ENCODE data around the gene C4orf50.

C4orf50 gene

DNA sequence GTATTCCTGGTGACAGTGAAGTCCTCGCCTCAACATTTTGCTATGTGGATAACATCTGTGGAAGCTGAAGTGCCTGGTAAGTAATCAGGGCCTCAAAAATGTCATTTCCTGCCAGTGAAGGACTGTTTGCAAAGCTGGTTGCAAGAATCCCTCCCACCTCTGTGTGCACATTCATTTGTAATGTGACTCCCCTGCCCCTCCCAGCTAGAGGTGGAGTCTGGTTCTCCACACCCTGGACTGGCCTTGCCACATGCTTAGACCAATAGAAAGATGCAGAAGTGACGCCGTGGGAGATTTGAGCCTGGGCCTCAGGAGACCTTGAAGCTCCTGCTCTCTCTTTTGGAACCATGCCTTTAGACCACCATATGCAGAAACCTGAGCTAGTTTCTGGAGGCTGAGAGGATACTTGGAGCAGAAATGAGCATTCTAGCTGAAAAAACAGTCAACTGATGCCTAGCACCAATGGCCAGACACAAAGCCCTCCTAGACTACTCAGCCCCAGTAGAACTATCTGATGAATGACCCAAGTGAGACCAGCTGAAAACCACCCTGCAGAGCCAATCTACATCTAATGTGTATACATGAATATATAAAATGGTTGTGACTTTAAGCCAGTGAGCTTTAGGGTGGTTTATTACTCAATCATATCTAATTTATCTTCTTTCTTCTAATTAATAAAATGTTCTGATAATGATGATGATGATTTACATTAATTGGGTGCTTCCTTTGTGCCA lies 77.6 kb downstream of the C4orf50 start:
- no peak for DNase-seq

DNA sequence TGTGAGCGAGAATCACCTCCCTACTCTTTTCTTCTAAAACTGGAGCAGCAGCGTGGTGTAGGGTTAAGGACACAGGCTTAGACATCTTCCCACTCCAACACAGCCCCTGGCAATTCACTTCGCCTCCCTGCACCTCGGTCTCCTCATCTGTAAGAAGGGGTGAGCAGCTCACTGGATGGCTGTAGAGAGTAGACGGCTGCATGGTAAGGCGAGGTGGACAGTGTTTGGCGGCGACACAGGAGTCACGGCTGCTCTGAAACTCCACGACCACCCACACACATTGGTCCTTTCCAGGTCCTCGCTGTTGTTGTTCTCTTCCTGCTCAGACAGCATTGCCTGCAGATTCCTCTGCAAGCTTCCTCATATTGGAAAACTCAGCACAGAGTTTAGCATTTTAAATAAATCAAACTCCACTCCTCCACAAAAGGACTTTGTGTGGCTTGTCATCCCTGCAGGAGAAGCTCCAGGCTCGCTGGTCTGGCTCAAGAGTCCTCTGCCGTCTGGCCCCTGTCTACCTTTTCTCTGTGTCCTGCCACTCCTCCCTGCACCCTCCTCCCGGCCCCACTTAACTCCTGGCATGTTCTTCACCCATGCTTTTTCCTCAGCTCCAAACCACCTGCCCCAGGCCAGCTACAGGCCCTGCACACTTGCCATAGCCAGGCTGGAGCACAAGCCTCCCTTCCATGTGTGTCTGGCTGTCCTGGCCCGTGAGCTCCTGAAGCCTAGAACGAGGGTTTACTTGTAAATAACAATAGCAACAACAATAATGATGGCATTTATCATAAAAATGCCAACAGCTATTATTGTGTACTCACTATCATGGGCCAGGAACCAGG lies 84.0 kb downstream of the C4orf50 start:
- DNase-seq = no peak

DNA sequence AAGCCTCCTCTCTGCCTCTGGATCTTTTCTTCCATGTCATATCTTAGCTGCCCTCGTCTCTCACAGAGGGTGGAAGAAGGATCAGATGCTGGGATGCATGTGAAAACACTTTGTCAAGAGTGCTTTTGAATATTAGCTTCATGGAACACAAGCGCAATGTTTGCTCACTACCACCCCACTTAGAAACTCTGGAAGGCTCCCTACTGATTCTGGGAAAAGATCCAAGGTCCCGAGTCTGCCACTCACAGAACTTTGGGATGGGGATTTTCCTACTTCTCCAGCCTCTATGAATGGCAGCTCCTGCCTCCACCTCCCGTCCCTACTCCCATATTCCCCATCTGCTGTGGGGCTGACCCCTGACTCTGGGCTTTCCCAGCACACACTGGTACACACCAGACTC lies 85.1 kb downstream of the C4orf50 start:
- no peak for DNase-seq

DNA sequence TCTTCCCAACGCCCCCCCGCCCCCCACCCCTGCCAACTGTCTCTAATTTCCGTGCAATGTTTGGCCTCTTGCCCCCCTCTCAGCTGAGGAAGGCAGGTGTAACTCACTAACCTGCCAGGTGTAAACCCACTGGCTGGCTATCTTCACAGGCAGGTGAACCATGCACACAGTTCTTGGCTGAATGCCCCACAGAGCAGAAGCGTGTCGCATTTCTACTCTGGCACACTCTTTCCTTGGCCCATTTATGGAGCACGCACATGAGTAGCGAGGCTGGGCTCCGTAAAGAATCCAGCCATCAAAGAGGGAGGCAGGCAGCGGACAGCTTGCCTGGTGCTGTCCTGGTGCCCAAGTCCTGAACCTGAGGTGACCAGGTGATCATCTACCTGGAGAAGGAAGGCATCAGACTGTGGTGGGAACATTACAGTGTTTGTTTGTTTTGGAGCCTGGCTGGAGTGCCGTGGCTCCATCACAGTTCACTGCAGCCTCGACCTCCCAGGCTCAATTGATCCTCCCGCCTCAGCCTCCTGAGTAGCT lies 86.1 kb downstream of the C4orf50 start:
- DNase-seq = no peak

DNA sequence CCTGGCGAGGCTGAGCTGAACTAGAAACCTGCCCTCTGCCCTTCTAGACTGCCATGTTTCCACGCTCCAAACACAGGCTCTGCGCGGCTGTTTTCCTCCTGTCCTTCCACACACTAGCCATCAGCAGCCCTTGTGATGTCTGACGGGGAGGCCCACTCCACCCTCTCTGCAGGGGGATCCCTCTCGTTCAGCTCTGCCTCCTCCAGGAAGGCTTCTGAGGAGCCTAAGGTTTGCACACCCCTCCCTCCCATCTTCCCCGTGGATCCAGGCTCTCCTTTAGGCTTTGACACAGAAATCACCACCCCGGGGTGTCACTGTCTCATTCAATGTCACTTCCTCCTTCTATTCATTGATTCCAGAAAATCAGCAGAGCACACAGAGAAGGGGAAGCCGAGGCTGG lies 86.7 kb downstream of the C4orf50 start:
- DNase-seq = no peak

DNA sequence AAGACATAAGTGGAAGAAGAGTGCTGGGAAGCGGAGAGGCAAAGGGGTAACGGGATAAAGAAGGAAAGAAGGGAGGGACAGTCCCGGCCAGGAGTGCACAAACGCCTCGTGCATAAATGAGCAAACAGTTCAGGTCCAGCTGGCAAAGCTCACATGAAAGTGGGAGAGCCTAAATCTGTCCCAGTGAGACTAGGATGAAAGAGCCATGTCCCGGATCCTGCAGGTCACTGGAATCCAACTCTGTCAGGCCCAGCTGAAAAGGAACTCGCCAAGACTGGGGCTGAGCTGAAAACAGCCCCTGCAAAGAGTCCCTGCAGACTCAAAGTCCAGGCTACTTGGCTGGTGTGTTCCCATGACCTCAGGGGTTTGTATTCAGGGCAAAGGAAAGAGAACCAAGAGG lies 87.4 kb downstream of the C4orf50 start:
- DNase-seq = no peak

DNA sequence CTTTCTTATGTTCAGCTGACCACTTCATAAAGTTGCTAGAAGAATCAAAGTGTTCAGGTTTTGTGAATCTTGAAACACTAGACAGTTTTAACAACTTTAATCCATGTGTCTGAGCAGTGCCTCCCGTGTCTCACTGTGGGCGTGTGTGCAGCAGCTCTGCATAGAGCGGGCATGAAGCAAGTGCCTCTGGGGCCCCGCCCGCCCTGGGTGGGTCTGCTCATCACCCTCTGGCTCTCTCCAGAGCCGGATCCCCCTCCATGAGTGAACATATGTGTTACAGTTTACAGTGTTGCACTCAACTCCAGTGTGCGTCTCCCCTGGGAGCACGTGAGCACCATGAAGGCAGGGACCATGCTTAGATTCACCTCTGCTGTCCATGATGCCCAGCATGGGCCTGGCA lies 87.8 kb downstream of the C4orf50 start:
- DNase-seq = no peak

DNA sequence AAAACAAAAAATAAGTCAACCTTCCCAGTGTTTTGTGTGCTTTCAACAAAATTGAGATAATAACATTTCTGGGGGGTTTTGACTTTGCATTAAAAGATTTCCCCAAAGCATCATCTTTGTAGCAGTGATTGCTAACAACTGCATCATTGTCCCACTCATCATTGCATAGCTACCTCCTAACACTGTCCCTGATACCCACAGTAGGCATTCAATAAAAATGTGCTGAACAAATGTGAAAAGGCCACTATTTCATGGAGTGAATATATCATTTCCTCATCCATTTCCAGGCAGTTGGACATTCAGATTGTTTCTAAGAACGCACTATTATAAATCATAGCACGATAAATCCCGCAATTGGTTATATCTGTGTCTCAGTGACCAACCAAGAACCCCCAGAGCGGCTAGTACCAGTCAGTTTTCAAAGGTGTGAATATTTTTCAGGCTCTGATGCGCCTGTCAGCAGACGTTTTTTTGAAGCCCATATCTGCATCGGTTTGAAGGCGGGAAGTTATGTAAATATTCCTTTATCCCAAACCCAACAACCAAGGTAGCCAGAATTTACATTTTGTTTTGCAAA lies 89.3 kb downstream of the C4orf50 start:
- no peak for DNase-seq

DNA sequence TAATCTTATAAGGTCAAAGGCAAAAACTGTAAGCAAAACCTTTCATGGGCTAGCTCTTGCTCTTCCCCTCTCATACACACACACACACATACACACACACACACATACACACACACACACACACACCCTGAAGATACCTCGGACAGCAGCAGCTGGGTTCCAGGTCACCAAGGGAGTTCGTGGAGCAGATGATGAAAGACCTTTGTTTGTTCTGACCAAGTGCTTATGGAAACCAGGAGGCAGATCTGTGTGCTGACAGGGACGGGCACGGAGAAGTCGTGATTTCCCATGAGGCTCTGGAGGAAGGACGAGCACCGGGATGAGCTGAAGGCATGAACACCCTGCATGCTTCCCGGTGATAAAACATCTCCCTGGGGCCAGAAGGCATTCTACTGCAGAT lies 90.0 kb downstream of the C4orf50 start:
- DNase-seq = no peak

DNA sequence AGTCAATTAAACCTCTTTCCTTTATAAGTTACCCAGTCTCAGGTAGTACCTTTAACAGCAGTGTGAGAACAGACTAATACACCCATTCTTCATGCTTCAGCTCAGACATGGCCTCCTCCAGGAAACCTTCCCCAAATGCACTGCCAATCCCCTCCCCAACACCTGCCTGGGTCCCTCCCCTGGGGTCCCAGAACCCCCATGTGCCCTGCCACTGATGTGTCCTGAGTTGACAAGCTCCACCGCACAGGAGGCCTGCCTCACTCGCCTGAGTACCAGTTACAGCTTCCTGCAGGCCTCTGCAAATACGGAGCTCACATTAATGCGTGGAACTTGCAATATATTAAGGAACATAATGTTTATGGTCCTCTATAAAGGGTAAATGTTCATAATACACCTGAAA lies 90.5 kb downstream of the C4orf50 start:
- no peak for DNase-seq

DNA sequence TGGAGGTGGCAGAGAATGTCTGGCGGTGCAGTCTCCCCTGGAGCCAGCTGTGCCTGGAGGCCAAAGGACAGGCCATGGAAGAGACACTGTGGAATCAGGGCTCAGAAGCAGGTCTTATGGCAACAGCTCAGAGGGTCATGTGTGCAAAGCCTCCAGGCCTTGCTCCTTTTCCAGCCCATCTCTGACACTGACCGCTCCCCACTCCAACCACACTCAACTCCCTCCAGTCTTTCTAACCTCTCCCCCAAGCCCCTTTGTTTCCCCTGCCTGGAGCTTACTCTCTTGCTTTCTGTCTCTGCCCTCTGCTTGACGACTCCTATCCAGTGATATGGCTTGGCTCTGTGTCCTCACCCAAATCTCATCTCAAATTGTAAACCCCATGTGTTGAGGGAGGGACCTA lies 91.1 kb downstream of the C4orf50 start:
- DNase-seq = no peak

DNA sequence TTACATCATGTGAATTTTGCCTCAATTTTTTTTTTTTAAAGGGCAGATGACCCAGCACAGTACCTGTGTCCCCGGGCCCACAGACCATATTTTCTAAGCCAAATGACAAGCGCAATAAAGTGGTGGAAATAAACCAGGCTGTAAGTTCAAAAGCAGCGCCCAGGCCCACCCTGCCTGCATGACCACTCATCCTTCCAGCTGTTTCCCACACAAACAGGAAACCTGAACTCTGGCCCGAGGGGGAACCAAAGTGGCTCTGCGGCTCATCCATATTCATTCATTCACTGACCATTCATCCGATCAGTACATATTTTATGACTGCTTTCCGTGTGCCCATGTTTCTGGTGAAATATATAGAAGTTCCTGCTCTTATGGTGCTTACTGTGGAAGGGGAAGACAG lies 91.6 kb downstream of the C4orf50 start:
- no peak for DNase-seq

DNA sequence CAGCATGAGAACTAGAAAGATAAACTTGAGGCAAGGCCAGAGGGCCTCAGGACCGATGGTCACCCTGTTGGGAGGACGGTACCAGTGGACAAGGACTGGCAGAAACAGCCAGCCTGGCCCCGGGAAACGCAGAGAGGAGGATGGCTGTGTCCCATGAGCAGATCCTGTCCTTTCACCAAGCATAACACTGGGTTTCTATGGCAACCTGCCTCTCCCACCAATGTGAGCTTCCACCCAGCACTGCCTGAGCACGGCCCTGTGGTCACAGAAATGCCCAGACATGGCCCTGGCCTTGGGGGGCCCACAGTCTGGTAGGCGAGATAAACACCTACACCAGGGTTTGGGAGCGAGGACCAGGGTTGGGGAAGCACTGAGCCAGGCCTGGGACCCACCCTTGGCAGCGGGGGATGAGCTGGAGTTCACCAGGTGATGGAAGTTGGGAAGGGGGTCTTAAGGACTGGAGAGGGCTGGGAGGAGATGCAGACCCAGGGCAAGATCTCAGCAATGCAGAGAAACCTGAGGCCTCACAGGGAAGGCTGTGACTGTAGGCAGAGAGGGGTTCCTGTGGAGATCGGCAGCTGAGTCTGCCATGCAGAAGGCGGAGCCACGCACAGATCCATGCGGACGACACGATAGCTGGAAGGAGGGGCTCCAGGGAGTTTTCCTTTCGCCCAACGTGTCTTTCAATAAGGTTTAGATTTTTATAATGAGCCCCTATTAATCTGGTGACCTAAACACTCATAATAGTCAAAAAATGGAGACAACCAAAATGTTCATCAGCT lies 92.6 kb downstream of the C4orf50 start:
- DNase-seq = no peak

DNA sequence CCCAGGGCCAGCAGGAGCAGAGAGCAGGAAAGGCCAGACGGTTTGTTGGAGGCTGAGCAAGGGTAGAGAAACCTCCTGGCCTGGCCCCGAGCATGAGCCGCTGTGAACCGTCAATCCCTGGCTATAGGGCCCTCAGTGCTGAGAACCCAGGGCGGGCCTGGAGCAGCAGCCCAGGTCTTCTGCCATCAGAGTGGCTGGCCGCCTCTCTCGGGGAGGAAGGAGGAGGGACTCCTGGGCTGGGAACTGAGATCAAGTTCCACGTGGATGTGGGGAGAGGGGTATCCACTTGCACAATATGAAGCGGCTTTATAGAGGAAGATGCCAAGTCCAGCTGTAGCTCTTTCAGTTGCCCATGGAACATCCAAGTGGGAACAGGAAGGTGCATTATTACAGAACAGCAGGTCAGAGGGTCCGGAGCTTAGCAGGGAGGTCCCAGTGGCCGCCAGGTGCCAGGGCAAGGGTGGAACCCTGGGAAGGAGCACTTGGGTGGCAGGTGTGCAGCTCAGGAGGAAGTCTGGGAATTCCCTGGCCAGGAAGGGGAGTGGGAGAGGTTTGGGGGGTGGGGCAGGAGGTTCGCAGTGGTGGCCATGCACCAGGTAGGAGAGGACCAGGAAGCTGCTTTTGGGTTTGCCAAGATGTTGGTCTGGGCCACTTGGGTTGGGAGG lies 93.6 kb downstream of the C4orf50 start:
- DNase-seq = no peak

DNA sequence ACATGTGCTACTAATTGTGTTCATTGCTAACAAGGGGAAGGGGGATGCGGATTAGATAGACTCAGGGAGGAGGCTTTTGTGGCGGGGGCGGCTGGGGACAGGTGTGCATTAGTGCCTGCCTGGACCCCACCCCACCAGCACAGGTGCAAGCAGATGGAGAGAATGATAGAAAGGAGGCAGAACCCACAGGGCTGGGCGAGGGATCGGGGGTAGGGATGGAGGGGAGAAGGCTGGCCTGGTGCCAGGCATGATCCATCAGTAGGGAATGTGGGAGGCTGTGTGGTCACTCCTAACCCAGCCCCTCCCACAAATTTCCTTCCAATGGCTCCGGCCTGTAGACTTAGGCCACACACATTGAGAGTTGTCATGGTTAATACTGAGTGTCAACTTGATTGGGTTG lies 94.9 kb downstream of the C4orf50 start:
- DNase-seq = no peak

DNA sequence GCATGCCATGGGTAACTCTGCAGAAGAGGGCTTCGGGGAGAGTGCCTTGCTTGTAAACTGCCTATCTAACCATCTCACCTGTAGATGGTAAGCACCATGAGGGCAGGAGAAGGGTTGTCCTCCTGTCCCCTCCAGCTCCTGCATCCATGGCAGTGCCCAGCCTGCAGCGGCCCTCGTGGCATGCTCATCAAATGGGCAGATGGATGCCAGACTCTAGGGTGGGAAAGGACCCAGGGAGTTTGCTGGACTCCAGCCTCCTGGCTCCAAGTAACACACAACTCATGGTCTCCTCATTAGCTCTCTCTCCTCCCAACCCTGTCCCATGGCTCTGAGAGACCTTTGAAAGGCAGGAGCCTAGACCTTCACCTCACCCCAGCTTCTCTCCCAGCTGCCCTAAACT lies 95.7 kb downstream of the C4orf50 start:
- DNase-seq = no peak

DNA sequence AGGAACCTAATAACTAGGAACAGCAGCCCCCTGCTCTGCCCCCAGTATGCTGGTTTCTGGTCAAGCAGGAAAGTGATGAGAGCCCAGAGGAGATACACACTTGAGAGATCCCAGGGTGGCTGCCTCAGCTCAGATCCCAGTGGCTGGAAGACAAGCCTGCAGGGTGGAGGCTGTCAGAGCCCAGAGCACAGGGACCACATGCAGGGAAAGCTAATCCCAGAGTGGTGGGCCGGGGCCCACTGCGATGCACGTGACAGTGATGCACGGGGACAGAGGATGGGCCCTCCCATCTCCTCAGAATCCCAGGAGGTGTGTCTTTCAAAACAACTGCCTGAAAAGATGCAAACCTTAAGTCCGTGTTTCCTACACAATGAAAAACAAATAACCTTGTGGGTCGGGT lies 96.2 kb downstream of the C4orf50 start:
- no peak for DNase-seq

DNA sequence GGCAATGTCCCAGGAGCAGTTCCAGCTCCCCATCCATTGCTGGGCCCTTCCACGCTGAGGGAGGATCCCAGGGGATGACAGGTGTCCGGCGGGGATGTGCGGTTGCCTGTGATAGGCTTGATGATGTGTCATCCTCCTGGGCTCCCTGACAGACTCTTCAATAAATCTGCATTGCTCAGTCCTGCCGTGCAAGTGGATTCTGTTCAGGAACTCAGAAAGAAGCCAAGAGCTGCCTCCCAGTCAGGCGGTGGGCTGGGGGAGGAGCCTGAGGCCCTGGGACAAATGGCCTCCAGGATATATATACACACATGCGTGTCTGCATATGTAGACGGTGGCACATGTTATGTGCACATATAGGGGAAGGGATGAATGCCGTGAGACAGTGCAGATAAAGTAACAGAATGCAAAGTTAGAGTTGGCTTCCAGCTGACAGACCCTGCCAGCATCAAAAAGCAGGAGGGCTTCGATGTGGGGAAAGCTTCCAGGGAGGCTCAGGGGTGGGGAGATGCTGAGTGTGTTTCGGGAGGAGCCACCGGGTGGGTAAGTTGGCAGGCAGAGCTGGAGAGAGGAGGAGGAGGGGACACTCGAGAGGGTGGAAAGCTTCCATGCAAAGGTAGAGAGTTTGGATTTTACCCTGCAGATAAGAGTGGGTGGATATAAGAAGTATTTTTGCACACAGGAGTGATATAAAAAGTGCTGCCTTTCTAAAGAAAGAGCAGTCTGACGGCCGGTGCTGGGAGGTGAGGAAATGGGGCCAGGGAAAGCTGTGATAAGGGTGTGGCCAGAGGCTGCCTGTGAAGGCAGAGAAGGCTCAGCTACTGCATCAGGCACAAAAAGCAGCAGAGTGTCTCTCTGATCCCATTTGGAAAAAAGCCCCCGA lies 96.9 kb downstream of the C4orf50 start:
- no peak for DNase-seq

DNA sequence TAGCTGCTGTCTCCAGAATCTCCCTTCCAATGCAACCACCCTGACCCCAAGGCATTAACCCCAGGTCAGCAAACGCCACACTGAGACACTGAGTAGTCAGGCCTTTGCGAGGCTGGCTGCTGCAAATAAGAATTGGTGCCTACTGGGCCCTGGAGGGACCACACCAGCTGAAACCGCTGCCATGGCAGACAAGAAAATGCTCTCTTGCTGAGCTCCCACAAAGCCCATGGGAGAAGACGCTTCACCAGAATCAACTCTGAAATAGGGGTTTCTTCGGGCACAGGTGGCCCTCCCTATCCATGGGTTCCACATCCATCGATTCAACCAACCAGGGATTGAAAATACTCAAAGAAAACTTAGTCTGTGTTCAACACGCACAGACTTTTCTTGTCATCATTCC lies 98.7 kb downstream of the C4orf50 start:
- no peak for DNase-seq

DNA sequence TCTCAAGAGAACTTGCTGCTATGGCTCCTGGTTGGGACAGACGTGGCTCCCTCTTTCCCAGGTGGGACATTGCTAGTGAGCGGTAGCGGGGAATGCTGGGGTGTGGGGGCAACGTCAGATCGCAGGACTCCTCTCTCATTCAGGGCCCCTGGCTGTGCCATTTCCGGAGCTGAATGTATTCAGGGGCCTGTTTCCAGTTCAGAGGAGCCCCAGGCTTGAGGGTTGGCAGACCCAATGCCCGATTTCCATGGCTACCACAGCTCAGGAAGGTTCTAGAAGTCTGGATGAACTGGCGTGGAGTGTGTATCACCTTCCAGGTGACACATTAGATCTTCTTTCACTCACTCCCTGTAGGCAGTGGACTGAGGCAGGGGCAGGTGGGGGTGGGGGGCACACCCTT lies 99.2 kb downstream of the C4orf50 start:
- DNase-seq = no peak

DNA sequence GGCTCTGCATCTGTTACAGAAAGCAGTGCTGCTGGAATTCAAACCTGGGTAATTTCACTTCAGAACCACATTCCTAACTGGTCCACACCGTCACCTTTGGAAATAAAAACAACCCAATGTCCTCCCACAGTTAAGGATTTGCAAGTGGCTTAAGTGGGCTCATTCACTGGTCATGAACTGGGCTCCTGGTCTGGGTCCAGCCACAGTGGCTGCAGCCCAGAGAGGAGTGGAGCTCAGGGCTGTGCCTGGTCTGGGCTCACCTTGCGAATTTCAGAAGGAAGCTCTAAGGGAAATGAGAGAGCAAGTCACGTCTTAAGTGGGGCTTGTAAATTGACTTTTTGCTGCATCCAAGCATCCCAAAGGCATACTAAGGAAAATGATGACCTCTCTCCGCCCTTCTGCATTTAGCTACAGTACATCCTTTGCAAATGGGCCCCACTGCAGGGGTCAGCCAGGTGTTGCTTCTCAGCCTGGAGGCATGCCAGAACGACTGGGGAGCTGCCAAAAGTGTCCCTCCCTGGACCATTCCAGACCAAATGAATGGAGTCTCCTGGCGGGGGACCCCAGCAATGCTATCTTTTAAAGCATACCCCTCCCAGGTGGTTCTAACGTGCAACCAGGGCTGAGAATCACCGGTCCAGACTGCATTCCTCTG lies 99.8 kb downstream of the C4orf50 start:
- no peak for DNase-seq

Measured in NK-92 treated with Interleukin-12 subunit alpha and Interleukin-12 subunit beta, amount 100 ng/mL, for 24 hours (cell line).